Mucosa of rectum (tissue), 2 donors: ENCODE measurements around the gene MMEL1.
"Not testable (repeated sequence)": the region's sequence is repeated elsewhere in the genome, so short reads cannot be mapped to it uniquely, and the experiment has no call there.

Experiments used
- H3K27ac ChIP-seq, 2 donors: one replicate each; pipeline ENCODE4 v1.7.0; 2013; ENCODE audit warnings: inconsistent platforms in 2 of 2, low read depth in 2 of 2, low read length in 2 of 2
- H3K27me3 ChIP-seq, 2 donors: one replicate each; pipeline ENCODE4 v1.7.0; 2013; ENCODE audit warnings: low read length in 2 of 2; ENCODE audit not compliant: control insufficient read depth in 2 of 2, insufficient read depth in 2 of 2
- H3K36me3 ChIP-seq, 2 donors: one replicate each; pipeline ENCODE4 v1.7.0; 2013; ENCODE audit warnings: low read length in 2 of 2; ENCODE audit not compliant: control insufficient read depth in 2 of 2, insufficient read depth in 2 of 2
- H3K4me1 ChIP-seq, 2 donors: one replicate each; pipeline ENCODE4 v1.7.0; 2013; ENCODE audit warnings: low read length in 2 of 2, mild to moderate bottlenecking in 1 of 2; ENCODE audit not compliant: control insufficient read depth in 2 of 2, insufficient read depth in 2 of 2
- H3K4me3 ChIP-seq, 2 donors: one replicate each; pipeline ENCODE4 v1.7.0; 2013; ENCODE audit warnings: low read length in 2 of 2
- H3K9ac ChIP-seq, 2 donors: one replicate each; pipeline ENCODE4 v1.7.0; 2013; ENCODE audit warnings: low read length in 2 of 2, low read depth in 1 of 2, mild to moderate bottlenecking in 1 of 2
- H3K9me3 ChIP-seq, 2 donors: one replicate each; pipeline ENCODE4 v1.7.0; 2013; ENCODE audit warnings: low read length in 2 of 2; ENCODE audit not compliant: control insufficient read depth in 2 of 2
- donor health status: healthy.
- donor health status: Normal muscosa, but diverticular disease.

MMEL1 gene

DNA sequence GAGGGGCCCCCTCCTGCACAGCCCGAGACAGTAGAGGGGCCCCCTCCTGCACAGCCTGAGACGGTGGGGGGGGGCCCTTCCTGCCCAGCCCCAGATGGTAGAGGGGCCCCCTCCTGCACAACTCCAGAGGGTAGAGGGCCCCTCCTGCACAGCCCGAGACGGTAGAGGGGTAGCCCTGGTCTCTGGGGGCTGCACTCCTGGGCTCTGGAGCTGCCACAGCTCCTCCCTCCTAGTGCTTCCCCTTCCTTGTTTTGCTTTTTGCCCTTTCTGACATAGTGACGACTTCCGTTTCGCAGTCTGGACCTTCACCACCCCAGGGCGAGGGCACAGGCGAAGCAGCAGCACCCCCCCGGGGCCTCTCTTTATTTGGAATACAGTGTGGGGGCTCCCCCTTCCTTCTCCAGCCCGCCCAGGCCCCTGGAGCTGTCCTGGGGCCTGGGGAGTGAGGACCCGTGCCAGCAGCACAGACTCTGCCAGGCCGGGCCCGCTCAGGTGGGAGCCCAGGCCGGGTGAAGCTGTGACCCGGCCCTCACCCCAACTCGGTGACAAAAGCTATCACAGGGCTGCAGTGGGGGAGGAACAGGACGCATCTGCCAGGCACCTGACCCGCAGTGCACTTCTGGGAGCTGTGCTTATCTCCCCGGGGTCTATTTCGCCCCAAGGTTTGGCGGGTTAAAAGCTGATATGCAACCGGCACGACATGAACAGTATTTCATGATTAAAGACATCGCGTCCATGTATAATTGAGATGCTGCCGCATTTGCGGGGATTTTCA, 47.3 kb downstream of the MMEL1 start:
- Histone ChIP-seq H3K36me3 (peaks cover 4 to 9% of the 10 kb centered on the region in 2 donors), H3K9ac (peak overlapping the region; percentile 75 to 98), H3K9me3 (no peaks in the 10 kb centered on the region), H3K4me1 (peaks cover 23 to 32% of the 10 kb centered on the region in 2 donors), H3K27me3 (no peaks in the 10 kb centered on the region), H3K4me3 (peak overlapping the region; percentile 61 to 91), H3K27ac (peak overlapping the region; percentile 98 to 99)

DNA sequence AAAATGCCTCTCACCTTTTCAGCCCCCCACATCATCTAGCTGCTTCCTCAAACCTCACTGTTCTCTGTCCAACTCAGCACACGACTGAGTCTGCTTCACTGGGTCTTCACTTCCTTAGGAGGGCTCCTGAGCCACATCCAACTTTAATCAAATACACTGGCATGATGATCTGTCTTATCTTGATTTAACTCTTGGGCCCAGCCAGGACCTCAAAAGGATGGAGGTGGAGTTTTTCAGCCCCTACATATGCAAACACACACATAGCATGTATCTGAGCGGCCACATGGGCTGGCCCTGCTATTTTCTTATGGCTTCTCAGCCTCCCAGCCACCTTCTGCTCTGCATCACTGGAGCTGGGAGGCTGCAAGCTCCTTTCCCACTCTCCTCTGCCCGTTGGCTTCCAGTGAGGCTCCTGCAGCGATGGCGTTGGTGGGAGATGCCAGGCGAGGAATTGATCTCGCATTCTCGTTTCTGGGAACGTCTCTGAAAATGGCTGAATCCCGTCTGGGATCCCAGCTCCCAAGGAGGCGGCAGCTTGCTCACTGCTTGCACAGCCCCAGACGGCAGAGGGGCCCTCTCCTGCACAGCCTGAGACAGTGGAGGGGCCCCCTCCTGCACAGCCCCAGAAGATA, 48.0 kb downstream of the MMEL1 start:
- Histone ChIP-seq H3K4me1 (peaks cover 23 to 32% of the 10 kb centered on the region in 2 donors), H3K27me3 (no peaks in the 10 kb centered on the region), H3K27ac (peak overlapping the region; percentile 98 to 99), H3K4me3 (peak overlapping the region in 1 of 2 donors; percentile 50), H3K36me3 (peaks cover 4 to 9% of the 10 kb centered on the region in 2 donors), H3K9ac (peak overlapping the region; percentile 48 to 75), H3K9me3 (no peaks in the 10 kb centered on the region)

DNA sequence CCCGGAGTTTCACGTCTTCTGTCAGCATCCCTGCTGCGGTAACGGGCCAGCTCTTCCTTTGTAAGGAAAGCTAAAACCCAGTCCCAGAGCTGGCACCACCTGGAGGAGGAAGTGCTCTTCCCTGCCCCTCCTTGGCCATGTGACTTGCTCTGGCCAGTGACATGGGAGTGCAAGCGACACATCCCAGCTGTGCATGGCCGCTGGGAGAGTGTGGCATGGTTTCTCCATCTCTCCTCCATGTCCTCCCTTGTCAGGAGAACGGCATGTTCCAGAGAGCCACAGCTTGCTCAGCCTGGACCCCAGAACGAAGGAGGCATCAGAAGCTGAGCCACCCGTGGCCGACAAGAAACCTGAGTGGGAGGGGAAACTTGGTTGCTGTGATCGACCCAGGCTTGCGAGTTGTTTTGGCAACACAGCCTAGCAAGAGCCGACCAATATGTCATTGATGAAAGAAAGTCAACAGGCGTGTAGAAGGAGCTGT, 48.9 kb downstream of the MMEL1 start:
- peaks cover 23 to 33% of the 10 kb centered on the region in 2 donors for H3K4me1 ChIP-seq
- peaks cover 0 to 4% of the 10 kb centered on the region in 2 donors for H3K36me3 ChIP-seq
- H3K27ac ChIP-seq = peak overlapping the region; percentile 6 to 99
- H3K4me3 ChIP-seq = no peak overlapping the region
- no peaks in the 10 kb centered on the region for H3K9me3 ChIP-seq
- H3K9ac ChIP-seq = no peak overlapping the region
- no peaks in the 10 kb centered on the region for H3K27me3 ChIP-seq

DNA sequence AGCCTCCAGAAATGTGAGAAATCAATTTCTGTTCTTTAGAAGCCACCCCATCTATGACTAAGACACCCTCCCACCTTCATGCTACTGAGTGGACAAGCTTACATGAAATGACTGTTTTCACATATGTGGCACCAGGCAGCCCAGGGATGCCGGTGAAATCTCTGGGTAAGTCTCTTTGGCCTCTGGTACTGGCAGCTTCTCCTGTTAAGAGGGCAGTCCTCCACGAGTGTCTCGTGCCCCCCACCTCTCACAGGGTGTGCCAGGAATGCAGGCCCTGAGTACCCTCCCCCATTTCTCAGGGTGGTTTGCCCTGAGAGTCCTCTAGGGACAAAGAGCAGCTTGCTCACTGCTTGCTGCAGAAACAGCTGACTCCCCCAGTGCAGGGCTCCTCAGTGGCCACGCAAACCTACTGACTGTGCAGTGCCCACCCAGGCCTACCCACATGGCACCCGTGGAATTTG, 49.5 kb downstream of the MMEL1 start:
- no peaks in the 10 kb centered on the region for H3K36me3 ChIP-seq
- no peaks in the 10 kb centered on the region for H3K9me3 ChIP-seq
- H3K4me1 ChIP-seq = peaks cover 26 to 38% of the 10 kb centered on the region in 2 donors
- no peak overlapping the region for H3K4me3 ChIP-seq
- no peaks in the 10 kb centered on the region for H3K27me3 ChIP-seq
- no peak overlapping the region for H3K9ac ChIP-seq
- H3K27ac ChIP-seq = peak overlapping the region in 1 of 2 donors; percentile 99

DNA sequence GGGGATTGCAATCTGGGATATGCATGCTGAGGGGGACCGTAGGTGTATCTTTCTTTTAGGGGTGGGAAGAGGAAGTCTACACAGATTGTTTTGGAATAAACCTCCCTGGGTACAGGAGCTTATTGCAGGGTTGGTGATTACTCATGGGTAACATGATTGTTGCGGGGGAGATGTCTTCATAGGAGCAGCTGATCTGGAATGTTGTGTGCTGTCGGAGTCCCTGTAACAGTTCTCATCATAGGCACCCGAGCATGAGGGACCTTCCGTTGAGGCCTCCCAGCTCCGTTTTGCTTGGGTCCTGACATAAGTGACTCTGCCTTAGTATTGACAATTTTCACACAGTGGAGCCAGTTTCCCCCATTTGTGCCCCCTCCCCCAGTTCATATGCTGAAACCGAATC, 50.4 kb downstream of the MMEL1 start:
- no peaks in the 10 kb centered on the region for H3K36me3 ChIP-seq
- peaks cover 30 to 37% of the 10 kb centered on the region in 2 donors for H3K4me1 ChIP-seq
- no peaks in the 10 kb centered on the region for H3K27me3 ChIP-seq
- H3K4me3 ChIP-seq = no peak overlapping the region
- no peaks in the 10 kb centered on the region for H3K9me3 ChIP-seq
- no peak overlapping the region for H3K27ac ChIP-seq
- no peak overlapping the region for H3K9ac ChIP-seq

DNA sequence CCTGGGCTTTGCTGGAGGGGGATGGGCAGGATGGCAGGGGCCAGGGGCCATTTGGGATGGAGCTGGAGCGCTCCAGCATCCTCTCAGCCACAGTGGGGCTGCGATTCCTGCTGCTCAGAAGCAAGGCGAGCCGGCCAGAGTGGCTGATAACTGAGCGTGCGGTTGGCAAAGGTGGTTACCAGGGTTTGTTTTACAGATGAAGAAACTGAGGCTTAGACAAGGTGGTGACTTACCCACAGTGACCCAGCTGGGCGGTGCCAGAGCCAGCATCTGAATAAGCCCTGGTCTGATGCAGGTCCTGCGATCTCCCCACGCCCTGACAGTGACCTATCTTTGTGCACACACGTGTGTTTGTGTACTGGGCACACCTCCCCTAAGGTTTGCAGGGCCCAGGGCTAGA, 52.1 kb downstream of the MMEL1 start:
- Histone ChIP-seq H3K9ac (no peak overlapping the region), H3K4me1 (peaks cover 40 to 44% of the 10 kb centered on the region in 2 donors), H3K4me3 (no peak overlapping the region), H3K36me3 (no peaks in the 10 kb centered on the region), H3K27me3 (no peaks in the 10 kb centered on the region), H3K27ac (peak overlapping the region; percentile 16 to 27), H3K9me3 (no peaks in the 10 kb centered on the region)

DNA sequence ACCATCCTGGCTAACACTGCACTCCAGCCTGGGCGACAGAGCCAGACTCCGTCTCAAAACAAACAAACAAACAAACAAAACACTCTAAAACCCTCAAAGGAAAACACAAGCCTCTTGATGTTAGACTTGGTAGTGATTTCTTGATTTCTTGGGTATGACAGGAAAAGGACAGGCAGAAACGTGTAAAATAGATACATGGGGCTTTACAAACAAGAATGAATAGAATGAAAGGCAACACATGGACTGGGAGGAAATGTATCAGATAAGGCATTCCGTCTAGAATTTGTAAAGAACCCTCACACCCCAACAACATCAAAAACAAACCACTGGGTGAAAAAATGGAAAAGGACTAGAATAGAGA, 54.1 kb downstream of the MMEL1 start:
- H3K36me3 ChIP-seq = no peaks in the 10 kb centered on the region
- H3K9me3 ChIP-seq = no peaks in the 10 kb centered on the region
- H3K9ac ChIP-seq = peak overlapping the region; percentile 48 to 91
- H3K4me1 ChIP-seq = peaks cover 32 to 39% of the 10 kb centered on the region in 2 donors
- peak overlapping the region; percentile 98 to 99 for H3K27ac ChIP-seq
- peak overlapping the region in 1 of 2 donors; percentile 5 for H3K4me3 ChIP-seq
- H3K27me3 ChIP-seq = no peaks in the 10 kb centered on the region

DNA sequence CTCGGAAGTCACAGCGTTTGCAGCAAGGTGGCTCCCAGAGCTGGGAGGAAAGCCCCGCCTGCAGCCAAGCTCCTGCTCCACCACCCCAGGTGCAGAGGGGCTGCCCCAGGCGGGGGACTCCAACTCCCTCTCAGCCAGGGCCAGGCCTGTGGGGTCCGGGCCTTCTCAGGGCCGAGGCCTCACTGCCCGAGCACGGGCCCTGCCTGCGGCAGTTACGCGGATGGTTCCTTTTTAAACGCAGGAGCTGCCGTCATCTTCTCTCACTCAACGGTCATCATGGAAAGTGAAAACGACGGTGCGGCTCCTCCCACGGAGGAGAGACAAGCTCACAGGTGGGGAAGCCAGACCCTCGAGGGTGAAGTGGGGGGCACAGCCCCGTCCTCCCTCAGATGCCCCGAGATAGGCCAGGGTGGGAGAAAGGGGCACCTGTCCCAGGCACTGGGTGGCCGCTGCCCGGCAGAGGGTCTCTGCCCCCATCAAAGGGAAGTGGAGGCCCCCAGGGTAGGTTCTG, 55.2 kb downstream of the MMEL1 start:
- Histone ChIP-seq H3K9ac (peak overlapping the region; percentile 87 to 91), H3K4me1 (peaks cover 30 to 35% of the 10 kb centered on the region in 2 donors), H3K27ac (peak overlapping the region; percentile 98 to 99), H3K4me3 (peak overlapping the region; percentile 65 to 69)
- H3K27me3 ChIP-seq, H3K9me3 ChIP-seq, H3K36me3 ChIP-seq: not testable (repeated sequence)

DNA sequence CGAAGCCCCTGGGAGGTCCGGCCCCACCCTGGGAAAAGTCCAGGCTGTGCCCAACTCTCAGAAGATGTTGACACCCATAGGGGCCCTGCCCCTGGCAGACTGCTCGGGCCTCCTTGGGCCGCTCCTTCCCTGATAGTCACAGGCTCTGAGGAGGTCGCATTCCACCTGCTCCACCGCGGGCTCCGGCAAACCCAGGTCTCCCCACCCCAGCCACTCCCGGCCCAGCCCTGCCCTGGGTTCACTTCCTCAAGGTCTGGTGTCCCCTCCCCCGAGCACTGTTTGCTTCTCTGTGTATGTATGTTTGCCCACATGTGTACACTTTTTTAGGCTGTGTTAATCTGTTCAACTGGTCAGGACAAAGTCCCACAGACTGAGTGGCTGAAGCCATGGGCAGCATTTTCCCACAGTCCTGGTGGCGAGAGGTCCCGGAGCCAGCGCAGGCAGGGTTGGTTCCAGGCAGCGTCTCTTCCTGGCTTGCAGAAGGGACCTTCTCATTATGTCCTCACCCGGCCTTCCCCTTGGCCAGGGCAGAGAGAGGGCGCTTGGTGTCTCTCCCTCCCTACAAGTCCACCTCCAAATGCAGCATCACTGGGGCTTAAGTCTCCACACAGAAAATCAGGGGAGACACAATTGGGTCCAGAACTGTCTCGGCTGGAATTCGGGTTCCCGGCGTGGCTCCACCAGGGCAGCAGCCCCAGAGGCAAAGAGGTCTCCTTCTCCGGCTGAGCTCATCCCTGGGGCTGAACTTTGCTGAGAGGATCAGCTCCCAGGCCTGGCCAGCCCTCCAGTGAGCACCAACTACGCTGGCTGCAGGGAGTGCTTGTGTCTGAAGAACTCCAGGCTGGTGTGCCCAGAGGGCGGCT, 56.8 kb downstream of the MMEL1 start:
- H3K27ac ChIP-seq = peak overlapping the region; percentile 98 to 99
- H3K4me3 ChIP-seq = peak overlapping the region; percentile 57 to 65
- no peaks in the 10 kb centered on the region for H3K27me3 ChIP-seq

More for the DNA sequence above, 56.8 kb downstream of the MMEL1 start:
- Histone ChIP-seq H3K36me3 (no peaks in the 10 kb centered on the region), H3K9ac (peak overlapping the region; percentile 68 to 72), H3K4me1 (peaks cover 32 to 35% of the 10 kb centered on the region in 2 donors), H3K9me3 (no peaks in the 10 kb centered on the region)
